ENCODE measurements around the gene UBE2G2. TPM values are rescaled to one million over a fixed set of nuclear protein-coding genes. Genes with fewer than 3 reads are reported as not detected.

UBE2G2 gene
- total RNA-seq, 4 donors from 2014 or later = 62.5 to 126 (median 91.6) TPM

- TF ChIP-seq CTCF (IDR thresholded peaks at IDR 0.05) (no peak), POLR2AphosphoS5 (IDR thresholded peaks at IDR 0.05) (no peak), EP300 (IDR thresholded peaks at IDR 0.05) (no peak), POLR2A (IDR thresholded peaks at IDR 0.05) (no peak)
- H3K4me1 ChIP-seq = peaks cover 41% of the 10 kb centered on the region
- H3K27ac ChIP-seq = no peak overlapping the region
- WGBS = 74% methylated on average over 10 of the region's 10 CpGs
- peaks cover 3% of the 10 kb centered on the region for H3K9me3 ChIP-seq
- no peaks in the 10 kb centered on the region for H3K27me3 ChIP-seq
- H3K4me3 ChIP-seq = no peak overlapping the region
- H3K36me3 ChIP-seq = peaks cover 17% of the 10 kb centered on the region
- no peak for DNase-seq (ENCODE audit: low spot score in 2 of 2)
Observed at GRCh38 chr21:44815852-44816628, 14.4 kb upstream of the UBE2G2 start.

GRCh38 chr21:44815225-44815624 is 13.6 kb upstream of the UBE2G2 start:
- TF ChIP-seq POLR2AphosphoS5 (IDR thresholded peaks at IDR 0.05) (no peak), POLR2A (IDR thresholded peaks at IDR 0.05) (no peak)
- no peak for DNase-seq (ENCODE audit: low spot score in 2 of 2)
- H3K4me1 ChIP-seq = peaks cover 47% of the 10 kb centered on the region
- H3K27ac ChIP-seq = no peak overlapping the region
- no peak overlapping the region for H3K4me3 ChIP-seq
- no peaks in the 10 kb centered on the region for H3K9me3 ChIP-seq
- no CpG with 5 or more reads among the region's 8 CpGs for WGBS
- H3K27me3 ChIP-seq = no peaks in the 10 kb centered on the region
- H3K36me3 ChIP-seq = peaks cover 21% of the 10 kb centered on the region

GRCh38 chr21:44814498-44815023 is 12.9 kb upstream of the UBE2G2 start:
- Histone ChIP-seq H3K27me3 (no peaks in the 10 kb centered on the region), H3K4me3 (no peak overlapping the region), H3K4me1 (peaks cover 47% of the 10 kb centered on the region), H3K27ac (no peak overlapping the region), H3K36me3 (peaks cover 28% of the 10 kb centered on the region), H3K9me3 (no peaks in the 10 kb centered on the region)
- TF ChIP-seq POLR2AphosphoS5 (IDR thresholded peaks at IDR 0.05) = no peak
- no peak for TF ChIP-seq POLR2A (IDR thresholded peaks at IDR 0.05)
- no peak for TF ChIP-seq CTCF (IDR thresholded peaks at IDR 0.05)
- TF ChIP-seq EP300 (IDR thresholded peaks at IDR 0.05) = no peak
- no peak for DNase-seq (ENCODE audit: low spot score in 2 of 2)
- 71% methylated on average over 11 of the region's 11 CpGs for WGBS

- Histone ChIP-seq H3K36me3 (peaks cover 36% of the 10 kb centered on the region), H3K27me3 (no peaks in the 10 kb centered on the region), H3K4me3 (no peak overlapping the region), H3K9me3 (no peaks in the 10 kb centered on the region), H3K4me1 (peaks cover 46% of the 10 kb centered on the region), H3K27ac (peak overlapping the region; percentile 24)
- no peak for DNase-seq (ENCODE audit: low spot score in 2 of 2)
- TF ChIP-seq EP300 (IDR thresholded peaks at IDR 0.05) (no peak), POLR2A (IDR thresholded peaks at IDR 0.05) (no peak), CTCF (IDR thresholded peaks at IDR 0.05) (no peak), POLR2AphosphoS5 (IDR thresholded peaks at IDR 0.05) (no peak)
- WGBS = 97% methylated on average over 18 of the region's 18 CpGs
Observed at GRCh38 chr21:44813727-44814126, 12.1 kb upstream of the UBE2G2 start.

- Histone ChIP-seq H3K4me3 (no peak overlapping the region), H3K4me1 (peaks cover 40% of the 10 kb centered on the region), H3K27ac (no peak overlapping the region), H3K9me3 (no peaks in the 10 kb centered on the region), H3K36me3 (peaks cover 42% of the 10 kb centered on the region), H3K27me3 (no peaks in the 10 kb centered on the region)
- TF ChIP-seq POLR2AphosphoS5 (IDR thresholded peaks at IDR 0.05) = no peak
- TF ChIP-seq CTCF (IDR thresholded peaks at IDR 0.05) = no peak
- no peak for TF ChIP-seq POLR2A (IDR thresholded peaks at IDR 0.05)
- no peak for TF ChIP-seq EP300 (IDR thresholded peaks at IDR 0.05)
- DNase-seq (ENCODE audit: low spot score in 2 of 2) = no peak
- 88% methylated on average over 9 of the region's 10 CpGs for WGBS
Observed at GRCh38 chr21:44813149-44813548, 11.5 kb upstream of the UBE2G2 start.
